HG02970 (cell line): Measurements from ENCODE around the gene SUGCT.
"Not testable (repeated sequence)": the region's sequence is repeated elsewhere in the genome, so short reads cannot be mapped to it uniquely, and the experiment has no call there.

Experiments used
- ATAC-seq: cut with Tn5 transposase; IDR thresholded peaks from one replicate; pipeline ENCODE4 v1.9.1; 2021; ENCODE audit warnings: mild to moderate bottlenecking, moderate library complexity, moderate number of reproducible peaks; ENCODE audit not compliant: unreplicated experiment, low FRiP score

The SUGCT gene

GRCh38 chr7:40134428-40135316 is at the start of gene SUGCT, which contains the start of gene MPLKIP:
TSS of gene SUGCT (plus strand) at chr7:40135005.
TSS of gene MPLKIP (minus strand) at chr7:40134622. CDS start at chr7:40134567, 55 bp downstream.
- peak; percentile 92 for ATAC-seq

DNA sequence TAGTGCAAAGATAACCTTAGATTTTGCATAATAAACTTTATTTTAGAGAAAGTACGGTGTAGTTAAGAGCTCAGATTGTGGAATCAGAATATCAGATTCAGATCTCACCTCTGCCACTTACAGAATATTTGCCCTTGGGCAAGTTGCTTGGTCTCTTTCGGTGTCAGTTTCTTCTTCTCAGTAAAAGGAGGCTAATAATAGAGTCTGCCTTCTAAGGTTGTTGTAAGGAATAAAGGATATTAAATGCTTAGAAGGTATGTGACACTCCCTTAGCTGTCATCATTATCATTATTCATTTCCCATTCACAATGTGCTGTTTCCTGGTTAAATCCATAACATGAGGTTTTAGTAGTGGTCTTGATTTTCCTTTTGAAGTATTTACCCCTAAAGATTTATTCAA is 42.6 kb upstream of the SUGCT start:
- no peak for ATAC-seq

- ATAC-seq = no peak
Observed at GRCh38 chr7:40093631-40094350, 41.0 kb upstream of the SUGCT start.

- no peak for ATAC-seq
Observed at GRCh38 chr7:40095230-40095629, 39.6 kb upstream of the SUGCT start.

DNA sequence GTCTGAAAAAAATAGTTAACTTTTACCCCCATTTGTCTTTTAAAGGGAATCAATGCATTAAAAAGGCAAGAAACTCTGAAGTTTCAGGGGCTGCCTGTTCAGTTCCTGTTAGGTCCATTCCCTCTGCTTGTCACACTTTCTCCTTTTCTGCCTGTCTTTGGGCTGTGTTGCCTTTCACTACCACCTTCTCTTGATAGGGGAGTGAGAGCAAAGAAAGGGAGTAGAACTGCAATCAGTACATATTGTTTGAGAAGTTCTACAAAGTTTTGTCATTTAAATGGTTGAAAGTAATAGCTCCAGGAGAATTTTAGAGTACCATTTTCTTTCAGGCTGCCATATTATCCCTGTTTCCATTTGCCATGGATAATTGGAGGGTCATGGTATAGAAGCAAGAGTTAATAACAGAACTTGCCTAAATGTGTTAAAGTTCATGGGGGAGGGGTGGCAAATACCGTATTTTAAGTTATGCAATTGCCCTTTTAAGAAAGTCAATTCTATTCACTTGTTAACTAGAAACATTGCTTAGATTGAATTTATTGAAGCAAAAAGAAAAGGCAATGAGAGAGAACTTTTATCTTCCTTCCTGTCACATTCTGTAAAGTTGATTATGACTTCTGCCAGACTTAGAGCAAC is 39.0 kb upstream of the SUGCT start:
- ATAC-seq = no peak

- no peak for ATAC-seq
Observed at GRCh38 chr7:40097728-40098127, 37.1 kb upstream of the SUGCT start.

GRCh38 chr7:40098810-40099209 is 36.0 kb upstream of the SUGCT start:
- no peak for ATAC-seq

- ATAC-seq = no peak
Observed at GRCh38 chr7:40099837-40100236, 35.0 kb upstream of the SUGCT start.

DNA sequence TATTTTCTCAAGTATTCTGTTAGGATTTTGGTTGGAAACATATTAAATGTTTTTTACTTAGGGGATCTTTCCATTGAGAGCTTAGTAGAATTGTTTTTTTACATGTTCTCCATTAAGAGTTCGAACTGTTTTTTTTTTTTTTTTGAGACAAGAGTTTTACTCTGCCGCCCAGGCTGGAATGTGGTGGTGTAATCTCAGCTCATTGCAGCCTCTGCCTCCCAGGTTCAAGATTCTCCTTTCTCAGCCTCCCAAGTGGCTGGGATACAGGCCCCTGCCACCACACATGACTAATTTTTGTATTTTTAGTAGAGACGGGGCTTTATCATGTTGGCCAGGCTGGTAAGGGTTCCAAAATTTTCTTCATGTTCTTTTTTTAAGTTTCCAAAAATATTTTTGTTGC is 33.6 kb upstream of the SUGCT start:
- ATAC-seq = no peak

GRCh38 chr7:40102897-40103296 is 31.9 kb upstream of the SUGCT start:
- ATAC-seq = no peak

DNA sequence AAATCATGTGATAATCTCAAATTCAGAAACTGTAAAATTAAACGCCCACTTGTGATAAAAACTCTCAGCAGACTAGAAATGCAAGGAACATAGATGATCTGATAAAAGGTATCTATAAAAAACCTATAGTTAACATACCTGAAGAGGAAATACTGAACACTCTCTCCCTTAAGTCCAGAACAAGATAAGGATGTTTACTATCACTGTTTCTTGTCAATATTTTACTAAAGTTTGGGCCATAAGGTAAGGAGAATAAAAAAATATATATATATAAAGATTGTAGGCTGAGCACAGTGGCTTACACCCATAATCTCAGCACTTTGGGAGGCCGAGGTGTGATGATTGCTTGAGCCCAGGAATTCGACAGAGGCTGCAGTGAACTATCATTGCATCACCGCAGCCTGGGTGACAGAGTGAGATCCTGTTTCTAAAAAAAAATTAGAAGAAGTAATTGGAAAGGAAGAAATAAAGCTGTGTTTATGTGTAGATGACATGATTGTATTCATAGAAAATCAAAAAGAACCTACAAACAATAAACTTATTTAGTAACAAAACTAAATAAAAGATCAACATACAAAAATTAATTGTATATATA is 28.8 kb upstream of the SUGCT start:
- ATAC-seq = no peak

GRCh38 chr7:40115936-40116335 is 18.9 kb upstream of the SUGCT start:
- ATAC-seq = no peak

DNA sequence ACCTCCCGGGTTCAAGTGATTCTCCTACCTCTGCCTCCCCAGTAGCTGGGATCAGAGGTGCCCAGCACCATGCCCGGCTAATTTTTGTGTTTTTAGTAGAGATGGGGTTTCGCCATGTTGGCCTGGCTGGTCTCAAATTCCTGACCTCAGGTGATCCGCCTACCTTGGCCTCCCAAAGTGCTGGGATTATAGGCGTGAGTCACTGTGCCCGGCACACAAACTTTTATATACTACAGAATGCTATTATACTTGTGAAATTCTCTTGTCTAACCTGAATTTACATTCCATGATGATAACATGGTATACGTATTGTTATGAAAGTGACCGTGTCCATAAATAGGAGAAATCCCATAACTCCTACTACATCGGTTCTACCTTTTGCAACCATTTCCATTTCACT is 17.6 kb upstream of the SUGCT start:
- not testable (repeated sequence) for ATAC-seq

DNA sequence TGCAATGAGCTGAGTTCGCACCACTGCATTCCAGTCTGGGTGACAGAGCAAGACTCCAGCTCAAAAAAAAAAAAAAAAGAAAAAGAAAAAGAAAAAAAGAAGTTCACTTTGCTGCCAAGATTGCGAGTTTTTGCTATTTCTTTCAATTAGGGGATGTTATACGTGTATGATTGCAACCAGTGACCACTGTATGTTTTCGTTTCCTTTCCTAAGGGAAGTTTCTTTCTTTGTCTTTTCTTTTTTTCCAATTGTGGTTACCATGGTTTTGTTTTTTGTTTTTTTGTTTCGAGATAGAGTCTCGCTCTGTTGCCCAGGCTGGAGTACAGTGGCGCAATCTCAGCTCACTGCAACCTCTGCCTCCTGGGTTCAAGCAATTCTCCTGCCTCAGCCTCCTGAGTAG is 16.6 kb upstream of the SUGCT start:
- ATAC-seq = not testable (repeated sequence)

- no peak for ATAC-seq
Observed at GRCh38 chr7:40120020-40120419, 14.8 kb upstream of the SUGCT start.

GRCh38 chr7:40122100-40122939 is 12.5 kb upstream of the SUGCT start:
- not testable (repeated sequence) for ATAC-seq

DNA sequence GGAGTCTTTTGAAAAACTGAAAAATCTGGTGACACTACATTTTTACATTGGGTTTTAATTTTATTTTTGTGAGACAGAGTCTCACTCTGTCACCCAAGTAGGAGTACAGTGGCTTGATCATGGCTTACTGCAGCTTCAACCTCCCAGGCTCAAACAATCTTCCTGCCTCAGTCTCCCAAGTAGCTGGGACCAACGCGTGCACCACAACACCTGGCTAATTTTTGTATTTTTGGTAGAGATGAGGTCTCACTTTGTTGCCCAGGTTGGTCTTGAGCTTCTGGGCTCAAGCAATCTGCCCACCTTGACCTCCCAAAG is 11.9 kb upstream of the SUGCT start:
- no peak for ATAC-seq

DNA sequence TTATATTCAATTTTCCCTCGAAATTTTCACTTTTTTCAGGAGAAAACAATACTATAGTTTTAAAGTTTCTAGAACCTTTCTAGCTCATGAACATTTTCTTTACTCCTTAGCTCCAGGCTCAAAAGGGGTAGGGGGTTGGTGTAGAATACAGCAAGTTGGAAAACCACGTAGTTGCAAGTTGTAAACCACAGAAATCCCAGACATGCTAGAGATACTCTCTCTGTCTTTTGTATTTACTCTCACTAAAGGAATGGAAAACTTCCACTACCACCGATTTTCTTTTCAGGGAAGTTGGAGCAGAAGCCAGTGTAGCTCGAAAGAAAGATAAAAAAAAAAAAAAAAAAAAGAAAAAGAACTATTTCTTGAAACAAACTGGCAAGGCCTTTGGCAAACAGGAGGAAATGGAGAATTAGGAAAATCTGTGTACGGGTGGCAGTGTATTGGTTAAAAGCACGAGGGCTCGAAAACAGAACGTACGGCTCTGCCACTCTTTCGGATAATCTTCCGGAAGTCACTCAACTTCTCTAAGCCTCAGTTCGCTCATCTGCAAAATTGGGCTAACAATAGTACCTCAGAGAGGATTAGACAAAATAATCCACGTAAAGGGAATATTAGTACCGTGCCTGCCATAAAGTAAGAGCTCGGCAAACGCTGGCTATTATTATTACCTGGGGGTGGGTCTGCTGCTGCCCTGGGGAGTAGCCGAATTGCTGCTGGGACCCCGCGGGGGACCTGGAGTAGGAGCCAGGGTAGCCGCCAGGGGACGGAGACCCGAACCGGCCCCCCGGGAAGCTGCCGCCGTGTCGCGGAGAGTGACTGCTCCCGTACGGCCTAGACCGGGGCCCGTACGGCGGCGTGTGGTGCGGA is 1.0 kb upstream of the SUGCT start:
- no peak for ATAC-seq

DNA sequence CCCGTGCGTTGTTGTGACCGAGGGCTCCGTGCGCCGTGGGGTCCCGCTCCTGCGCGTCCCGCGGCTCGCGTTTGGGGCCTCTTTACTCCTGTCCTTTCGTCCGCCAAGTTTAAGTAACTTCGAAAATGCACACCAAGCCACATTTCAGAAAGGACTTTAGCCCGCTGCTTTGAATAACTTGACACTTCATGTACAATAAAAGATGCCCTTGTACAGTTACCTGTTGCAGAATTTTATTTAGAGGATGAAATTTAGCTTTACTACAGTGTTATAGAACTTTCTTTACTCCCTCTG is 459 bp downstream of the SUGCT start:
- ATAC-seq = no peak
